H1 (cell line): ENCODE results near the gene ENOSF1. TPM values are rescaled to one million over a fixed set of nuclear protein-coding genes. Genes with fewer than 3 reads are reported as not detected.

Experiments used
- CTCF ChIA-PET: fragments of 300-600 bp; sonication (Branson Sonifier 250); formaldehyde crosslinking; loops from one replicate; lab custom pipeline; 2021; ENCODE audit not compliant: partially characterized antibody; lab: Charles Lee
- POLR2A ChIA-PET: fragments of 300-600 bp; sonication (Branson Sonifier 250); formaldehyde crosslinking; loops from one replicate; lab custom pipeline; 2021; ENCODE audit warnings: inconsistent platforms; ENCODE audit not compliant: partially characterized antibody; lab: Charles Lee
- DNase-seq, 2 experiments: peaks; one replicate each; pipeline versions ENCODE4 v3.0.0 to v3.0.0-alpha.2; 2010 to 2022; ENCODE audit warnings: low spot score in 2 of 2, low read depth in 1 of 2, mixed read lengths in 1 of 2
- FAIRE-seq: peaks from 2 replicates; lab custom pipeline; 2011; peaks lifted over from hg19 to GRCh38; lab: Jason Lieb, UNC
- H2AFZ ChIP-seq: 2 replicates; pipeline ENCODE4 v1.8.1; 2012; ENCODE audit warnings: low read length, inconsistent platforms
- H2AK5ac ChIP-seq: 2 replicates; pipeline ENCODE4 v1.6.1; 2013; ENCODE audit warnings: low read depth, low read length
- H2BK120ac ChIP-seq: replicated peaks from 2 replicates; pipeline ENCODE3; 2013; ENCODE audit warnings: low read depth, low read length, inconsistent platforms
- H2BK12ac ChIP-seq: 2 replicates; pipeline ENCODE4 v1.6.1; 2013; ENCODE audit warnings: low read depth, low read length
- H2BK15ac ChIP-seq: 2 replicates; pipeline ENCODE4 v1.6.1; 2013; ENCODE audit warnings: low read length
- H2BK20ac ChIP-seq: 2 replicates; pipeline ENCODE4 v1.6.1; 2013; ENCODE audit warnings: low read length
- H2BK5ac ChIP-seq: 2 replicates; pipeline ENCODE4 v1.6.1; 2013; ENCODE audit warnings: low read depth, low read length
- H3K14ac ChIP-seq: 2 replicates; pipeline ENCODE4 v1.6.1; 2013; ENCODE audit warnings: inconsistent platforms; ENCODE audit not compliant: insufficient read length
- H3K18ac ChIP-seq: 2 replicates; pipeline ENCODE4 v1.6.1; 2013; ENCODE audit warnings: low read length; ENCODE audit errors: extremely low read depth
- H3K23ac ChIP-seq: 2 replicates; pipeline ENCODE4 v1.6.1; 2013; ENCODE audit warnings: inconsistent platforms; ENCODE audit not compliant: insufficient read length
- H3K23me2 ChIP-seq: 2 replicates; pipeline ENCODE4 v1.6.1; 2013; ENCODE audit warnings: low read depth, low read length
- H3K27ac ChIP-seq: 2 replicates; pipeline ENCODE4 v1.6.1; 2011; ENCODE audit warnings: low read depth, low read length, inconsistent platforms
- H3K27me3 ChIP-seq, 4 experiments: replicated peaks in 1 of 4; 1 replicate in 1 of 4; 2 replicates in 3 of 4; pipeline versions ENCODE4 v1.6.1 to v1.8.1; 2011 to 2013; ENCODE audit warnings: low read length in 3 of 4, mild to moderate bottlenecking in 3 of 4, inconsistent platforms in 2 of 4, mixed read lengths in 2 of 4, moderate library complexity in 1 of 4; ENCODE audit not compliant: control insufficient read depth in 3 of 4, insufficient read depth in 3 of 4; ENCODE audit errors: extremely low read depth in 1 of 4
- H3K36me3 ChIP-seq, 4 experiments: 2 replicates each; pipeline versions ENCODE4 v1.6.1 to v1.8.1; 2011 to 2013; ENCODE audit warnings: mild to moderate bottlenecking in 4 of 4, low read length in 3 of 4, moderate library complexity in 2 of 4, control low read depth in 1 of 4, inconsistent platforms in 1 of 4; ENCODE audit not compliant: insufficient read depth in 4 of 4, control insufficient read depth in 2 of 4
- H3K4ac ChIP-seq: replicated peaks from 2 replicates; pipeline ENCODE3; 2013; ENCODE audit warnings: low read length, low read depth, mixed read lengths, inconsistent platforms; ENCODE audit not compliant: insufficient read length
- H3K4me1 ChIP-seq, 4 experiments: replicated peaks in 1 of 4; 1 replicate in 1 of 4; 2 replicates in 3 of 4; pipeline versions ENCODE4 v1.6.1 to v1.8.1; 2011 to 2013; ENCODE audit warnings: low read length in 3 of 4, inconsistent platforms in 2 of 4, mixed read lengths in 1 of 4; ENCODE audit not compliant: insufficient read depth in 4 of 4, control insufficient read depth in 3 of 4
- H3K4me2 ChIP-seq, 2 experiments: 2 replicates each; pipeline versions ENCODE4 v1.6.1 to v1.8.1; 2011 to 2013; ENCODE audit warnings: low read depth in 2 of 2, low read length in 2 of 2, control low read depth in 1 of 2, inconsistent platforms in 1 of 2, mild to moderate bottlenecking in 1 of 2; ENCODE audit not compliant: insufficient read depth in 1 of 2
- H3K4me3 ChIP-seq, 4 experiments: fragments of 200-600, 300-600 bp in 1 of 4; sonication (generic), shearing (Covaris generic), sonication (Bioruptor Twin) in 1 of 4; 2 replicates each; pipeline versions ENCODE4 v1.5.1 to v1.8.1; 2011 to 2016; ENCODE audit warnings: low read length in 4 of 4, low read depth in 3 of 4, control low read depth in 2 of 4, inconsistent platforms in 2 of 4, mild to moderate bottlenecking in 2 of 4, mixed read lengths in 1 of 4, moderate library complexity in 1 of 4; ENCODE audit not compliant: insufficient read depth in 2 of 4; ENCODE audit errors: extremely low read depth in 1 of 4
- H3K56ac ChIP-seq: replicated peaks from 2 replicates; pipeline ENCODE3; 2013; ENCODE audit warnings: low read depth, mild to moderate bottlenecking, mixed read lengths, low read length, inconsistent platforms; ENCODE audit not compliant: insufficient read length
- H3K79me1 ChIP-seq: 2 replicates; pipeline ENCODE4 v1.6.1; 2013; ENCODE audit warnings: low read depth, low read length, control low read depth
- H3K79me2 ChIP-seq, 2 experiments: 2 replicates each; pipeline versions ENCODE4 v1.6.1 to v1.8.1; 2012 to 2013; ENCODE audit warnings: low read length in 2 of 2, mild to moderate bottlenecking in 2 of 2, inconsistent platforms in 1 of 2; ENCODE audit not compliant: insufficient read depth in 2 of 2, control insufficient read depth in 1 of 2
- H3K9ac ChIP-seq, 4 experiments: replicated peaks in 1 of 4; 1 replicate in 1 of 4; 2 replicates in 3 of 4; pipeline versions ENCODE4 v1.6.1 to v1.8.1; 2011 to 2013; ENCODE audit warnings: low read depth in 3 of 4, low read length in 3 of 4, control low read depth in 2 of 4, mild to moderate bottlenecking in 2 of 4, moderate library complexity in 2 of 4, inconsistent platforms in 1 of 4; ENCODE audit errors: extremely low read depth in 1 of 4
- H3K9me3 ChIP-seq, 2 experiments: 2 replicates each; pipeline versions ENCODE4 v1.6.1 to v1.8.1; 2012 to 2013; ENCODE audit warnings: mild to moderate bottlenecking in 2 of 2, moderate library complexity in 2 of 2, control low read depth in 1 of 2, inconsistent platforms in 1 of 2, low read depth in 1 of 2, low read length in 1 of 2, mixed read lengths in 1 of 2; ENCODE audit not compliant: insufficient read depth in 2 of 2
- H4K20me1 ChIP-seq, 2 experiments: replicated peaks in 1 of 2; 2 replicates each; pipeline versions ENCODE3 to v1.8.1; 2011 to 2013; ENCODE audit warnings: inconsistent platforms in 2 of 2, low read length in 2 of 2, mild to moderate bottlenecking in 1 of 2; ENCODE audit not compliant: insufficient read depth in 2 of 2, control insufficient read depth in 1 of 2
- H4K5ac ChIP-seq: 2 replicates; pipeline ENCODE4 v1.6.1; 2013; ENCODE audit warnings: low read length, low read depth, mixed read lengths, inconsistent platforms; ENCODE audit not compliant: insufficient read length
- H4K8ac ChIP-seq: 2 replicates; pipeline ENCODE4 v1.8.0; 2013; ENCODE audit warnings: mild to moderate bottlenecking, moderate library complexity, low read length, inconsistent platforms; ENCODE audit not compliant: insufficient read depth; ENCODE audit errors: extremely low read depth
- H4K91ac ChIP-seq: replicated peaks from 2 replicates; pipeline ENCODE3; 2013; ENCODE audit warnings: low read length, mixed read lengths, inconsistent platforms; ENCODE audit not compliant: insufficient read length
- BACH1 ChIP-seq: IDR thresholded peaks from 2 replicates; pipeline ENCODE4 v1.6.1; 2012; ENCODE audit warnings: low read length, improper control_type of control experiment
- CBX5 ChIP-seq: fragments of 300-800, 300-1000 bp; sonication (generic); IDR thresholded peaks from 2 replicates; pipeline ENCODE4 v1.7.1; 2016; ENCODE audit warnings: antibody characterized with exemption, low read length, low read depth
- CEBPB ChIP-seq: IDR thresholded peaks from 2 replicates; pipeline ENCODE4 v1.6.1; 2012; ENCODE audit warnings: low read depth, low read length
- POU5F1 ChIP-seq: IDR thresholded peaks from 2 replicates; pipeline ENCODE4 v1.6.1; 2011; ENCODE audit warnings: low read depth, mild to moderate bottlenecking, low read length, moderate library complexity
- RNF2 ChIP-seq: fragments of 200-900, 300-1000 bp; sonication (generic); IDR thresholded peaks from 2 replicates; pipeline ENCODE4 v1.7.1; 2016; ENCODE audit warnings: borderline replicate concordance, low read depth, mild to moderate bottlenecking, antibody characterized with exemption, low read length; ENCODE audit not compliant: poor library complexity, severe bottlenecking; ENCODE audit errors: missing control alignments
- WGBS, 2 experiments: shearing (Covaris generic) in 1 of 2; methylation state at CpG; one replicate each; pipeline versions ENCODE4 v1.1.6 to v1.1.7; 2013 to 2015; ENCODE audit warnings: low lambda C conversion rate in 2 of 2, mixed read lengths in 2 of 2, inconsistent platforms in 1 of 2, low coverage in 1 of 2, missing lambda C conversion rate in 1 of 2; ENCODE audit not compliant: insufficient replicate concordance in 2 of 2, insufficient coverage in 1 of 2, insufficient read length in 1 of 2; ENCODE audit errors: extremely low coverage in 1 of 2, missing lambda C conversion rate in 1 of 2; 5-methylcytosine and 5-hydroxymethylcytosine counted together
- polyA plus RNA-seq, 7 experiments: library from polyadenylated mRNA; depleted of rRNA in 3 of 7; stranded (reverse) in 5 of 7; unstranded in 2 of 7; fragments of >200 nt in 5 of 7; fragments of 200-250 nt in 2 of 7; gene quantifications; 1 replicate in 5 of 7; 2 replicates in 1 of 7; 4 replicates in 1 of 7; pipeline versions ENCODE4 v1.2.1 to v1.2.3, GENCODE V29; 2011 to 2013; ENCODE audit warnings: missing spikeins in 2 of 7, mixed read lengths in 2 of 7
- total RNA-seq: library from RNA; stranded (reverse); fragmentation: NEBNext Ultra II Directional; extraction: Animal tissue kit (Norgen Biotek cat#: 25700); gene quantifications from 2 replicates; pipeline ENCODE4 v1.2.1, GENCODE V29; 2021

The ENOSF1 gene
- total and polyA plus RNA-seq, 2 of the 8 experiments (the other 6 are each of a cell fraction or from before 2014, with no cell fraction given), result 15.4 to 26.4 TPM

DNA sequence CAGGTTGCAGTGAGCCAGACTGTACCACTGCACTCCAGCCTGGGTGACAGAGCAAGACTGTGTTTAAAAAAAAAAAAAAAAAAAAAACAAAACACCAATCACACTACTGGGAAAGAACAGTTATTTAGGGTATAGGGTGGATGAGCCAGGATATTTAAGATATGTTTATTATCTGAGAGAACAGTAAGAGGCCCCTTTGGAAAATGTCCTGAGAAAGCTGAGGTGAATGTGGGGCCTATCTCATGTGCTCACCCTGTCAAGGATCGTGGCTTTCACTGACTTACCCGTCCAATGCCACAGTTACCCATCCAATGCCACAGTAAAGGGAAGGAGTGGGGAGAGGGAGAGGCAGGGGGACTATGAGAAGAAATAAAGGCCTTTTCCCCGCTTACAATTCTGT, 19.9 kb upstream of the ENOSF1 start:
- Histone ChIP-seq H3K4me2 (no peak overlapping the region), H4K91ac (no peak overlapping the region), H2BK12ac (no peak overlapping the region), H3K23ac (no peak overlapping the region)
- 98% methylated on average over 3 of the region's 3 CpGs; no CpG with 5 or more reads in 1 of the 2 experiments for WGBS, 2 experiments
- no peak for TF ChIP-seq CBX5
- TF ChIP-seq CEBPB, result no peak
- TF ChIP-seq RNF2, result no peak
- no peak for TF ChIP-seq BACH1
- TF ChIP-seq POU5F1, result no peak
- TF ChIP-seq, all 59 proteins: peak for 0
- no peak overlapping the region for H2BK15ac ChIP-seq
- no peak for DNase-seq
- H4K20me1 ChIP-seq, result no peaks in the 10 kb centered on the region
- no peak overlapping the region for H2BK20ac ChIP-seq
- ChIA-PET CTCF (interaction anchor here (0.6 to 3.3 kb wide), 12 partner anchors 9 to 434 kb away, joined by 3 to 16 read pairs (median 4); partner anchors contain the start of gene ENOSF1), POLR2A (no interaction called here)
- no peaks in the 10 kb centered on the region for H3K23me2 ChIP-seq
- H2AK5ac ChIP-seq, result no peak overlapping the region
- peaks cover 0 to 29% (median 10%) of the 10 kb centered on the region in 4 experiments; a peak in 4 of 8 replicates for H3K36me3 ChIP-seq
- no peak for FAIRE-seq
- H3K9me3 ChIP-seq, result no peaks in the 10 kb centered on the region
- no peaks in the 10 kb centered on the region for H3K4me1 ChIP-seq
- no peak overlapping the region for H3K18ac ChIP-seq
- H3K27ac ChIP-seq, result no peak overlapping the region
- no peak overlapping the region for H3K56ac ChIP-seq
- H3K4ac ChIP-seq, result no peak overlapping the region
- H3K27me3 ChIP-seq, result no peaks in the 10 kb centered on the region
- no peak overlapping the region for H4K5ac ChIP-seq
- H3K14ac ChIP-seq, result no peak overlapping the region
- H3K79me2 ChIP-seq, result no peaks in the 10 kb centered on the region
- H2BK5ac ChIP-seq, result no peak overlapping the region
- no peak overlapping the region for H3K9ac ChIP-seq
- no peaks in the 10 kb centered on the region for H3K79me1 ChIP-seq
- no peak overlapping the region for H4K8ac ChIP-seq
- no peak overlapping the region for H2AFZ ChIP-seq
- H3K4me3 ChIP-seq, result no peak overlapping the region
- no peak overlapping the region for H2BK120ac ChIP-seq
